COR-L47 (cell line): ENCODE results near the gene STEAP1.
"Not testable (repeated sequence)": the region's sequence is repeated elsewhere in the genome, so short reads cannot be mapped to it uniquely, and the experiment has no call there.

Experiments used
- DNase-seq: peaks from one replicate; lab custom pipeline; 2025; lab: John Stamatoyannopoulos, UW

Gene STEAP1

DNA sequence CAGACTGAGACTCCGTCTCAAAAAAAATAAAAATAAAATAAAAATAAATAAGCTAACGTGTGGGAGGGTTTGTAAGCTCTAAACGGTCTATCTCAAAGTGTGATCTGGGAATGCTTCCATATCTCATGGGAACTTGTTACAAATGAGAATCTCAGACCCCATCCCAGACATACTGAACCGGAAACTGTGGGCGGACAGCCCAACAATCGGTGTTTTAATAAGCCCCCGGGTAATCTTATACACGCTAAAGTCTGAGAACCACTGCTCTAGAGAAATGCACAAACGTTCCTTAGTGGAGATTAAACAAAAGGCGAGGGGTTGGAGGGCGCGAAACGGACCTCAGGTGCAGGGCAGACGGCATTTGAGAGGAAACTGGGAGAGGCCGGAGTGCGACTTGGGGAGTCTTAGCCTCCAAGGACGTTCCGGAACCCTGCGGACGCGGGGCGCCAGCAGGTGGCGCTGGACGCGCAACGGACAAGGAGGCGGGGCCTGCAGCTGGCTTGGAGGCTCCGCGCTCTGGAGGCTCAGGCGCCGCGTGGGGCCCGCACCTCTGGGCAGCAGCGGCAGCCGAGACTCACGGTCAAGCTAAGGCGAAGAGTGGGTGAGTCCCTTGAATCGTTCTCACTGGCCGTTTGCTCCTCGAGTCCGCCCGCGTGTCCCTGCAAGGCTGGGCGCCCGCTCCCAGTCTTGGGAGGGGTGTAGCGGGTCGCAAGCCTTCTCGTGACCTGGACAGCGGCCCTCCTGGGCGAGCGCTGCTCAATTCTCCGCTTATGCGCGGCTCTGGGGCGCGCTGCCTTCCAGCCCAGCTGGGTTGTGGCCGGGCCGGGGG is at the start of gene STEAP1:
TSS of gene STEAP1 (plus strand) at position 527 of the 829 bp plus-strand sequence. CDS start 5,320 bp downstream, outside the sequence.
- DNase-seq, result peak; percentile 61

DNA sequence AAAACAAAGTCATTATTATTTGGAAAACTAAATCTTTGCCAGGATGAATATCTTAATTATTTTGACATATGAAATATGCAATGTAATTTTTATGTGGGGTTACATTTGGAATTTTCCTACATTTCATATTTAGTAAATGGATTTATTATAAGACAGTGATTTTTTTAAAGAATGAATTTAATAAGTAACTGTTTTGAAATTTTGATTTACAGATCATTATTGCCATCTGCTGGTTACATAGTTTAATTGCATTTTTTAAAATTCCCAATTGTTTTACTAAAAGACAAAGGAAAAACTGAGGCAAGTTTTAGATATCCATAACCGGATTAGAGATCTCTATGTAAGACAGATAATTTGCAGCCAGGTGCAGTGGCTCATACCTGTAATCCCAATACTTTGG is 39.3 kb upstream of the STEAP1 start:
- not testable (repeated sequence) for DNase-seq

DNA sequence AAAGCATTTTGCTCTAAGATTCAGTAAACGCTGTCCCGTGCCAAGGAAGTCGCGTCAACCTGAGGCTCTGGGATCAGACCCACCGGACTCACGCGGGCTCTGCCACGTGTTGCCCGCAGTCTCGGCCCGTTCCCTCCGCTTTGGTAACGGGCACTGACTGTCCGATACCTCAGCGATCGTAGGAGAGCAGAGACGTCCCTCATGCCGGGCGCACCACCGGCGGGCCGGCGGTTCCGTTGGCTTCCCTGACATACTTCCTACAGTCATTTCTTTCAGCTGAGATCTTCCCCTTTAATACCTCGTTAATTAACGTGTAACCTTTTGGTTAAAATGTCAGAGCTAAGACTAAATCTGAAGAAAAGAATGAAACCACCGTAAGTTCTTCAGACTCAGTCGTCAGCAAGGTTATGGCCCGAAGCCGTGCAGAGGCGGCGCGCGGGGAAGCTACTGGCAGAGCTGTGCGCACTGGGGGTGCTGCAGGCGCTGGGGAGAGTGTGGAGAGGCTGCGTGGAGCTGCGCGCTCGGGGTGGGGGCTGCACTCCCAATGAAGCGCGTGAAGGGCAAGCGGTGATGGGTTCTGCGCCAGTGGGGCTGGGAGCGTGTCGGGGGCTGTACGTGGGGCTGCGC is 35.6 kb upstream of the STEAP1 start:
- not testable (repeated sequence) for DNase-seq

GRCh38 chr7:90119178-90119971 is 34.9 kb upstream of the STEAP1 start:
- DNase-seq, result no peak

DNA sequence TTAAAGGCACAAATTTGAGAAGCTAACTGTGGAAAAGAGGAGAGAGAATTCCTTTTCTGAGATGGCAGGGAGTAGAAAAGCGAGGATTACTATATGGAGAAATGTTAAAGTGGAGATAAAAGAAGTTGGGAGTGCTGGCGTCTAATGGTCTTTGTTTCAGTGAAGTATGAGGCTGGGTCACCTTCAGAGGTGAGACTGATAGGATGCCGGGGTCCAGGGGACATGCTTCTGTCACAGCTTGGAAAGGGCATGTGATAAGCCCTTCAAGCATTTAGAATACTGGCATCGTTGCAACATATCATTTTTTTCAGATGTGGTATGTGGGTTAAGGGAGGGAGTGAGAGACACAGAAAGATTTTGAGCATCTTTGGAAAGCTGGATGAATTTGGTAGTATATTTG is 34.1 kb upstream of the STEAP1 start:
- DNase-seq, result not testable (repeated sequence)

DNA sequence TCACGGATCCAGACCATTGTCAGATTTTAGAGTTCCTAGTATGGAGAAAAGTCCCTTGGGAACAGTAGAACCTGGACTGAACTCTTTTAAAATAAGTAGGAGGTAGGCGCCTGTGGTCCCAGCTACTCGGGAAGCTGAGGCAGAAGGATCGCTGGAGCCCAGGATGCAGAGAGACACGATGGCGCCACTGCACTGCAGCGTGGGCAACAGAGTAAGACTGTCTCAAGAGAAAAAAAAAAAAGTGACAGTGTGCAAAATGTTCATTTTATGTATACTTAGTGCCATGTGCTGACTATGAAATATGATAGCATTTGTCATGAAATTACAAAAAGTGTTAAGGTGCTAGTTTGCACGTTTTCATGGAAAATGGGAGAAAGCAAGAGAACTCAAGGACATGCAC is 22.5 kb upstream of the STEAP1 start:
- DNase-seq, result not testable (repeated sequence)

- not testable (repeated sequence) for DNase-seq
These were observed 6.9 kb upstream of the STEAP1 start for GRCh38 chr7:90147079-90147960.

GRCh38 chr7:90149428-90149827 is 4.8 kb upstream of the STEAP1 start:
- DNase-seq, result not testable (repeated sequence)

- not testable (repeated sequence) for DNase-seq
These were observed 2.4 kb upstream of the STEAP1 start for GRCh38 chr7:90151884-90152283.

DNA sequence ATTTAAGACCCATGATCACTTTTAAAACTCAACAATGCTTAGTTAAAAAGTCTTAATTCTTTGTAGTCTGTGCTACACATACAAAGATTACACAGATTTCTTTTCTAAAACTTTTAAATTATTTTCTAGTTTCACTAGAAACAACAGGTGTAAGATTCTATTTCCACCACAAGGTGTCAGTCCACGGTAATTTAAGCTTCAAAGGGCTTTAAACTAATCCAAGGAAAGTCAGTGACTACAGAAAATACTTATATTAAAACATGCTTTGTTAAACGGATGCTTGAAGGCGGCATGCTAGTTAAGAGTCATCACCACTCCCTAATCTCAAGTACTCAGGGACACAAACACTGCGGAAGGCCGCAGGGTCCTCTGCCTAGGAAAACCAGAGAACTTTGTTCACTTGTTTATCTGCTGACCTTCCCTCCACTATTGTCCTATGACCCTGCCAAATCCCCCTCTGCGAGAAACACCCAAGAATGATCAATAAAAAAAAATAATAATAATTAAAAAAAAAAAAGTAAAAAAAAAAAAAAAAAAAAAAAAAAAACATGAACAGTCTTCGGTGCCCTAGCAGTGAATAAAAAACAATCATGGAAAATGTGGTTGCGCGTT is 1.5 kb upstream of the STEAP1 start:
- DNase-seq, result peak; percentile 20

DNA sequence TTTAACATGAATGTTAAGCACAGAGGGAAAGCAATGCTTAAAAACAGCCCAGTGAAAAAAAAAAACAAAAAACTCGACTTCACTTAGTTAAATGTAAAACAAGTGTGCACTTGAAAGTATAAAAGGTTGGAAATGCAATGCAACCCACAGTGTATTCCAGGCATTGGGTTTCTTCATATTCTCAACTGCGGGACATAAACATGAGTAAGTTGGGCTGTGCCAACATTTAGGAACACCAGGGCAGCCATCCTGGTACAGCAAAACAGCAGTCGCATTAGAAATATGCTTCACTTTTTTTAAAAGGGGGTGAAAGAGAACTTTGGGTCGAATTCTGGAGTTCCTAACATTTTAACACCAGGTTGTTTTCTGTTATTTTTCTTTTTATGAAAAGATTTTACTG is 937 bp downstream of the STEAP1 start:
- DNase-seq, result no peak

GRCh38 chr7:90157331-90157730 is 3.1 kb downstream of the STEAP1 start:
- not testable (repeated sequence) for DNase-seq

GRCh38 chr7:90157761-90158350 is 3.6 kb downstream of the STEAP1 start:
- DNase-seq, result not testable (repeated sequence)

GRCh38 chr7:90163534-90163933 is 9.3 kb downstream of the STEAP1 start:
- DNase-seq, result no peak

DNA sequence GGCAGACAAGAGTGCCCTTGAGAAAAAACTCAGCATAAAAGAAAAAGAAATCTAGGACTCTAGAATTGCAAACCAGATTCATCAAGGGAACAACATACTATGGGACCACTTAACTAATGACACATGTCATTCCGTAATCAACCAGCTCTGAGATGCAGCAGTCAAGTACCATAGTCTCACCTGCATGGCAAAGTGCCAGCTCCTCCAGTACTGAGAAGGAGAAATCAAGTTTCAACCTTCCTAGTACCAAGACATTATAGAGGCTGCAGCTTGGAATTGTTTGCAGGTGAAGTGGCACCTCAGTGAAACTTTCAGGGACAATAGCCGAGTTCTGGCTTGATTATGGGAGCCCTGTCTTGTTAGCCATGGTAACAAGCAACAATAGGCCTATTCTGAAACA is 11.5 kb downstream of the STEAP1 start:
- no peak for DNase-seq

DNA sequence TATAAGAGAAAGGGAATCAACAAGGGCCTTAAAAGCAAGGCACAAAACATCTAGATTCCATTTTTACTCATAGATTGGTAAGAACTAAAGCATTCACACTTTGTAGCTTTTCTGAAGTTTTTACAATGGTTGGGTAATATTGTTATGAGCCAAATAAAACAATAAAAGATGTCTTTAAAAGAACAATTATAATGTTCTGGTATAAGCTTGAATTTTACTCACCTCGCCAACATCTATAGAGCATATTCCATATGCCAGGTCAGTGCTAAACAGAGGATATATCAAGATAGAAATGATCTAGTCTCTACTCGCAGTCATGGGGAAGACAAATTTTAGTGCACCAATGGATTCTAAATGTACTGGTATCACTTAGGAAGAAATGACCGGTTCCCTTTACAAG is 11.9 kb downstream of the STEAP1 start:
- no peak for DNase-seq

GRCh38 chr7:90167361-90167760 is 13.1 kb downstream of the STEAP1 start:
- DNase-seq, result no peak

- DNase-seq, result no peak
These were observed 15.6 kb downstream of the STEAP1 start for GRCh38 chr7:90169891-90170290.

DNA sequence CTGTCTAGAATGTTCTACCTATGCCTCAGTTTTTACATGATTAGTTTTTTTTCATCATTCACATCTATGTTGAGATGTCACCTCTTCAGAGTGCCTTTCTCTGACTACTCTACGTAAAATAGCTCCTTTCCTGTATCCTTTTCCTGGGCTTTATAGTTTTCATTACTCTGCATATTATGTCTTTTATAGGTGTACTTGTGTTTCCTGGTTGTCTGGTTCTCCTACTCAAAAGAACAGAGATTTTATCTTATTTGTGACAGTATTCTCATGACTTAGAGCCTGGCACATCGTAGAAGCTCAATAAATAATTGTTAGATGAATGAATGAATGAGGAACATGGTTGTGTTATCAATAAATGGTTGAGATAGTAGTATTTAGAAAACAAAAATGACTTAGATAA is 17.9 kb downstream of the STEAP1 start:
- DNase-seq, result no peak

- no peak for DNase-seq
These were observed 18.4 kb downstream of the STEAP1 start for GRCh38 chr7:90172624-90173023.
